ENCODE data around the gene S100A3.

- TF ChIP-seq, protein P1, sequence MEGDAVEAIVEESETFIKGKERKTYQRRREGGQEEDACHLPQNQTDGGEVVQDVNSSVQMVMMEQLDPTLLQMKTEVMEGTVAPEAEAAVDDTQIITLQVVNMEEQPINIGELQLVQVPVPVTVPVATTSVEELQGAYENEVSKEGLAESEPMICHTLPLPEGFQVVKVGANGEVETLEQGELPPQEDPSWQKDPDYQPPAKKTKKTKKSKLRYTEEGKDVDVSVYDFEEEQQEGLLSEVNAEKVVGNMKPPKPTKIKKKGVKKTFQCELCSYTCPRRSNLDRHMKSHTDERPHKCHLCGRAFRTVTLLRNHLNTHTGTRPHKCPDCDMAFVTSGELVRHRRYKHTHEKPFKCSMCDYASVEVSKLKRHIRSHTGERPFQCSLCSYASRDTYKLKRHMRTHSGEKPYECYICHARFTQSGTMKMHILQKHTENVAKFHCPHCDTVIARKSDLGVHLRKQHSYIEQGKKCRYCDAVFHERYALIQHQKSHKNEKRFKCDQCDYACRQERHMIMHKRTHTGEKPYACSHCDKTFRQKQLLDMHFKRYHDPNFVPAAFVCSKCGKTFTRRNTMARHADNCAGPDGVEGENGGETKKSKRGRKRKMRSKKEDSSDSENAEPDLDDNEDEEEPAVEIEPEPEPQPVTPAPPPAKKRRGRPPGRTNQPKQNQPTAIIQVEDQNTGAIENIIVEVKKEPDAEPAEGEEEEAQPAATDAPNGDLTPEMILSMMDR (IDR thresholded peaks at IDR 0.05; ENCODE audit: insufficient read depth, low read length, poor library complexity, severe bottlenecking): no peak
- no peak for TF ChIP-seq EZH2phosphoT487 (conservative IDR thresholded peaks at IDR 0.05; ENCODE audit: low read length)
Observed at GRCh38 chr1:153563991-153564390, 14.9 kb upstream of the S100A3 start.

Data from SU-DHL-6 (cell line).